Sigmoid colon (tissue), 4 donors: ENCODE measurements around the gene PPP1R18.

Source experiments
- CTCF ChIP-seq, 4 experiments: fragments of 450-650 bp in 3 of 4; fragments of 200-600 bp in 1 of 4; IDR thresholded peaks; one replicate each; pipeline ENCODE4 v1.5.1; 2016 to 2019; ENCODE audit warnings: antibody characterized with exemption in 4 of 4, mild to moderate bottlenecking in 3 of 4, moderate library complexity in 2 of 4
- EP300 ChIP-seq, 4 donors: sonication (generic); formaldehyde crosslinking; IDR thresholded peaks; one replicate each; pipeline ENCODE4 v1.6.1; 2017; ENCODE audit warnings: antibody characterized with exemption in 4 of 4
- POLR2AphosphoS5 ChIP-seq, 4 donors: sonication (generic); formaldehyde crosslinking; IDR thresholded peaks; one replicate each; pipeline ENCODE4 v1.6.1; 2017; ENCODE audit warnings: antibody characterized with exemption in 4 of 4

GRCh38 chr6:30719356-30719755 lies 32.9 kb upstream of the PPP1R18 start:
- TF ChIP-seq CTCF (IDR thresholded peaks at IDR 0.05) (no peak), EP300 (IDR thresholded peaks at IDR 0.05) (no peak), POLR2AphosphoS5 (IDR thresholded peaks at IDR 0.05) (no peak)
